HCT116 (cell line): ENCODE measurements around the gene ATG5. TPM values are rescaled to one million over a fixed set of nuclear protein-coding genes. Genes with fewer than 3 reads are reported as not detected.

Experiments used
- ATAC-seq: fragments of 200-7000 bp; cut with Tn5 transposase; 2 replicates; pipeline ENCODE4 v1.9.1; 2020; ENCODE audit warnings: mild to moderate bottlenecking, moderate library complexity
- BruUV-seq: library from RNA; stranded (reverse); fragments of 400-500 nt; replicated peaks from 2 replicates; lab custom pipeline; 2021; lab: Mats Ljungman, UMichigan
- CTCF ChIA-PET: fragments of 300-600 bp; sonication (Branson Sonifier 250); formaldehyde crosslinking; loops from one replicate; lab custom pipeline; 2021; ENCODE audit warnings: antibody characterized with exemption; lab: Charles Lee
- POLR2A ChIA-PET: fragments of 300-600, 350-600 bp; sonication (Branson Sonifier 250); formaldehyde crosslinking; loops from one replicate; lab custom pipeline; 2021; ENCODE audit warnings: antibody characterized with exemption; lab: Charles Lee
- RAD21 ChIA-PET, 2 experiments: fragments of 300-600 bp; sonication (Branson Sonifier 250); formaldehyde crosslinking; loops; one replicate each; lab custom pipeline; 2023; ENCODE audit warnings: low total read pairs in 2 of 2; ENCODE audit not compliant: uncharacterized antibody in 2 of 2, unreplicated experiment in 2 of 2, low non-redundant PET in 1 of 2; lab: Charles Lee
- DNase-seq: peaks from one replicate; pipeline ENCODE4 v3.0.0-alpha.2; 2010; ENCODE audit warnings: low read depth, low spot score
- H2AFZ ChIP-seq: fragments of 200-600 bp; shearing (Covaris generic), sonication (generic); 2 replicates; pipeline ENCODE4 v1.6.1; 2017; ENCODE audit warnings: low read depth, mixed run types, mixed read lengths, antibody characterized with exemption, low read length; ENCODE audit not compliant: poor library complexity, severe bottlenecking
- H3K27ac ChIP-seq: 2 replicates; pipeline ENCODE4 v1.5.1; 2012; ENCODE audit warnings: low read depth, low read length
- H3K27me3 ChIP-seq: fragments of 200-600 bp; sonication (generic); 2 replicates; pipeline ENCODE4 v1.6.1; 2016; ENCODE audit warnings: mixed run types, low read length, mixed read lengths; ENCODE audit not compliant: insufficient read depth
- H3K36me3 ChIP-seq, 2 experiments: fragments of 200-500 bp in 1 of 2; fragments of 200-600 bp in 1 of 2; sonication (Bioruptor generic) in 1 of 2; sonication (generic) in 1 of 2; 2 replicates each; pipeline versions ENCODE4 v1.5.1 to v1.6.1; 2014 to 2016; ENCODE audit warnings: low read length in 2 of 2, inconsistent platforms in 1 of 2, mixed read lengths in 1 of 2, mixed run types in 1 of 2; ENCODE audit not compliant: insufficient read depth in 2 of 2, control insufficient read depth in 1 of 2
- H3K4me1 ChIP-seq, 2 experiments: fragments of 200-600 bp in 1 of 2; sonication (generic) in 1 of 2; 2 replicates each; pipeline versions ENCODE4 v1.5.1 to v1.6.1; 2012 to 2017; ENCODE audit warnings: low read length in 2 of 2, inconsistent platforms in 1 of 2, mild to moderate bottlenecking in 1 of 2, mixed read lengths in 1 of 2, mixed run types in 1 of 2, moderate library complexity in 1 of 2; ENCODE audit not compliant: insufficient read depth in 2 of 2, control insufficient read depth in 1 of 2
- H3K4me2 ChIP-seq: fragments of 200-600 bp; sonication (generic); 2 replicates; pipeline ENCODE4 v1.6.1; 2017; ENCODE audit warnings: mixed run types, low read length, mixed read lengths
- H3K4me3 ChIP-seq, 2 experiments: fragments of 200-600 bp in 1 of 2; sonication (generic) in 1 of 2; replicated peaks in 1 of 2; 2 replicates each; pipeline ENCODE4 v1.5.1; 2011 to 2016; ENCODE audit warnings: low read length in 2 of 2, control low read depth in 1 of 2, low read depth in 1 of 2, mild to moderate bottlenecking in 1 of 2, mixed read lengths in 1 of 2, mixed run types in 1 of 2
- H3K79me2 ChIP-seq: fragments of 200-600 bp; sonication (generic); 2 replicates; pipeline ENCODE4 v1.6.1; 2017; ENCODE audit warnings: mild to moderate bottlenecking, mixed run types, low read length, moderate library complexity, mixed read lengths; ENCODE audit not compliant: insufficient read depth
- H3K9ac ChIP-seq: fragments of 200-600 bp; sonication (generic); 2 replicates; pipeline ENCODE4 v1.6.1; 2016; ENCODE audit warnings: low read length, mixed read lengths
- H3K9me2 ChIP-seq: fragments of 200-600 bp; sonication (generic), shearing (Covaris generic); 2 replicates; pipeline ENCODE4 v1.6.1; 2017; ENCODE audit warnings: mixed run types, mild to moderate bottlenecking, moderate library complexity; ENCODE audit not compliant: insufficient read depth
- H3K9me3 ChIP-seq, 2 experiments: fragments of 200-500 bp in 1 of 2; fragments of 200-600 bp in 1 of 2; sonication (Bioruptor generic) in 1 of 2; sonication (generic) in 1 of 2; 2 replicates each; pipeline ENCODE4 v1.6.1; 2014 to 2017; ENCODE audit warnings: low read length in 2 of 2, mixed read lengths in 2 of 2, inconsistent platforms in 1 of 2, low read depth in 1 of 2, mild to moderate bottlenecking in 1 of 2, mixed run types in 1 of 2, moderate library complexity in 1 of 2; ENCODE audit not compliant: control insufficient read depth in 1 of 2, insufficient read depth in 1 of 2
- H4K20me1 ChIP-seq: fragments of 200-600 bp; sonication (generic), shearing (Covaris generic); 2 replicates; pipeline ENCODE4 v1.6.1; 2017; ENCODE audit warnings: mixed run types, mild to moderate bottlenecking, moderate library complexity; ENCODE audit not compliant: insufficient read depth
- EZH2 ChIP-seq: fragments of 200-600 bp; sonication (generic); IDR thresholded peaks from 2 replicates; pipeline ENCODE4 v1.6.1; 2017; ENCODE audit warnings: antibody characterized with exemption, mixed run types
- JUND ChIP-seq: IDR thresholded peaks from 2 replicates; pipeline ENCODE4 v1.6.1; 2012
- POLR2AphosphoS5 ChIP-seq: IDR thresholded peaks from 2 replicates; pipeline ENCODE4 v1.6.1; 2011; ENCODE audit warnings: mild to moderate bottlenecking, low read depth, low read length, moderate library complexity
- RAD21 ChIP-seq: IDR thresholded peaks from 2 replicates; pipeline ENCODE4 v1.6.1; 2012; ENCODE audit warnings: low read depth, mild to moderate bottlenecking
- SRF ChIP-seq: IDR thresholded peaks from 2 replicates; pipeline ENCODE4 v1.6.1; 2012; ENCODE audit warnings: low read depth
- TCF7L2 ChIP-seq: IDR thresholded peaks from 2 replicates; pipeline ENCODE4 v1.7.0; 2011; ENCODE audit warnings: borderline replicate concordance, inconsistent platforms; ENCODE audit not compliant: insufficient read depth, insufficient read length; ENCODE audit errors: extremely low read depth
- ZBTB33 ChIP-seq: IDR thresholded peaks from 2 replicates; pipeline ENCODE4 v1.6.1; 2011; ENCODE audit warnings: mild to moderate bottlenecking, low read length, moderate library complexity; ENCODE audit not compliant: insufficient replicate concordance; ENCODE audit errors: extremely low read depth
- ZNF274 ChIP-seq: fragments of 200-500 bp; sonication (Bioruptor generic); IDR thresholded peaks from 2 replicates; pipeline ENCODE4 v1.6.1; 2014; ENCODE audit warnings: mild to moderate bottlenecking, low read depth, low read length, inconsistent platforms
- intact Hi-C: fragments of 100-400 bp; cut with micrococcal nuclease; formaldehyde crosslinking; loops from 2 replicates; pipeline ENCODE4 v1.10.0; 2022
- total RNA-seq: library from RNA; stranded (reverse); gene quantifications from one replicate; pipeline ENCODE4 v1.2.1, GENCODE V29; 2021; ENCODE audit not compliant: unreplicated experiment

Gene ATG5
- total RNA-seq, 1 experiment from 2014 or later = 39.6 TPM

GRCh38 chr6:106279179-106279578 lies 46.4 kb downstream of the ATG5 start:
- no peak for TF ChIP-seq JUND
- no peak for TF ChIP-seq SRF
- TF ChIP-seq ZBTB33 = no peak
- TF ChIP-seq POLR2AphosphoS5 = no peak
- TF ChIP-seq EZH2 = no peak
- no peak for TF ChIP-seq ZNF274
- TF ChIP-seq RAD21 = no peak
- TF ChIP-seq TCF7L2 = no peak
- no peaks in the 10 kb centered on the region for H4K20me1 ChIP-seq
- H3K4me3 ChIP-seq = no peak overlapping the region
- H3K4me2 ChIP-seq = no peak overlapping the region
- H3K9me2 ChIP-seq = no peaks in the 10 kb centered on the region
- POLR2A ChIA-PET = interaction anchor here (1.0 kb wide), 1 partner anchor 81 kb away, joined by 3 read pairs; the partner anchor contains the start of gene CRYBG1
- no peak overlapping the region for H3K27ac ChIP-seq
- intact Hi-C loops = no loop called here
- no peak overlapping the region for H2AFZ ChIP-seq
- ATAC-seq (no peak), DNase-seq (no peak)
- no TSS peak for BruUV-seq
- H3K9me3 ChIP-seq = no peaks in the 10 kb centered on the region
- no peaks in the 10 kb centered on the region for H3K4me1 ChIP-seq
- RAD21 ChIA-PET = no interaction called here
- H3K79me2 ChIP-seq = peaks cover 35% of the 10 kb centered on the region
- peaks cover 0 to 4% of the 10 kb centered on the region in 2 experiments; a peak in 1 of 4 replicates for H3K36me3 ChIP-seq
- no peak overlapping the region for H3K9ac ChIP-seq
- CTCF ChIA-PET = interaction anchor here (1.4 kb wide), 1 partner anchor 22 kb away, joined by 4 read pairs; no protein-coding TSS in a partner anchor
- H3K27me3 ChIP-seq = no peaks in the 10 kb centered on the region
